Tibial nerve (tissue), 3 donors: ENCODE results near the gene PHTF2.

Source experiments
- CTCF ChIP-seq, 5 experiments: fragments of 200-600 bp in 3 of 5; fragments of 450-650 bp in 2 of 5; sonication (generic) in 3 of 5; IDR thresholded peaks; one replicate each; pipeline ENCODE4 v1.5.1; 2016 to 2019; ENCODE audit warnings: antibody characterized with exemption in 5 of 5, mild to moderate bottlenecking in 3 of 5, moderate library complexity in 2 of 5
- POLR2A ChIP-seq, 2 donors: fragments of 450-650 bp; IDR thresholded peaks; one replicate each; pipeline ENCODE4 v1.6.1; 2017; ENCODE audit warnings: antibody characterized with exemption in 2 of 2, mild to moderate bottlenecking in 2 of 2, moderate library complexity in 2 of 2

GRCh38 chr7:77823787-77824186 lies 25.2 kb downstream of the PHTF2 start:
- no peak for TF ChIP-seq CTCF (IDR thresholded peaks at IDR 0.05)
- no peak for TF ChIP-seq POLR2A (IDR thresholded peaks at IDR 0.05)
